Fibroblast of villous mesenchyme (primary cell): ENCODE data around the gene TEX53. TPM values are rescaled to one million over a fixed set of nuclear protein-coding genes. Genes with fewer than 3 reads are reported as not detected.

ENCODE experiments used
- DNase-seq: peaks from one replicate; pipeline ENCODE4 v3.0.0-alpha.2; 2010; ENCODE audit warnings: low read depth
- H3K4me3 ChIP-seq: 2 replicates; pipeline ENCODE4 v1.5.1; 2011; ENCODE audit warnings: low read depth, mild to moderate bottlenecking, low read length
- CTCF ChIP-seq: IDR thresholded peaks from 2 replicates; pipeline ENCODE4 v1.5.1; 2012; ENCODE audit warnings: low read depth, mild to moderate bottlenecking, low read length; ENCODE audit not compliant: insufficient read depth
- total RNA-seq: library from RNA; depleted of rRNA; stranded (reverse); fragments of >200 nt; gene quantifications from 2 replicates; pipeline ENCODE4 v1.2.3, GENCODE V29; 2012

The TEX53 gene
- total RNA-seq, 1 donor = not detected

DNA sequence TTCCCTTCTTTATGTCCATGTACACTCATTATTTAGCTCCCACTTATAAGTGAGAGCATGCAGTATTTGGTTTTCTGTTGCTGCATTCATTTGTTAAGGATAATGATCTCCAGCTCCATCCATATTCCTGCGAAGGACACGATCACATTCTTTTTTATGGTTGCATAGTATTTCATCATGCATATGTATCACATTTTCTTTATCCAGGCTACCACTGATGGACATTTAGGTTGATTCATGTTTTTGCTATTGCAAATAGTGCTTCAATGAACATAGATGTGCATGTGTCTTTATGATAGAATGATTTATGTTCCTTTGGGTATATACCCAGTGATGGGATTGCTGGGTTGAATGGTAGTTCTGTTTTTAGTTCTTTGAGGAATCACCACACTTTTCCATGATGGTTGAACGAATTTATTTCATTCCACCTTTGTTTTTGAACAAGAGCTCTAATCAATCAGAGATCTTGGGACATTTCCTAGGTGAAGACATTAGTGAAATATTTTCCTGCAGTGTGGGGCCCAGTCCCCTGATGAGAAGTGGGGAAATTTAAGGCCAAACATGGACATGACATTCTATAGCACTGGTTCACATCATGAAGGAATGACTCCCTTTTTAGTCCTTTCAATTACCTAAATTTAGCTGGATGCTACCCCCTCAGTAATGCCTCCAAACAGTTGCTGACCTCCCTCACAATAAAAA lies 31.5 kb upstream of the TEX53 start:
- no peak for TF ChIP-seq CTCF
- DNase-seq = no peak
- no peak overlapping the region for H3K4me3 ChIP-seq

GRCh38 chr9:114688379-114688778 lies 30.8 kb upstream of the TEX53 start:
- no peak overlapping the region for H3K4me3 ChIP-seq
- TF ChIP-seq CTCF = no peak
- no peak for DNase-seq

GRCh38 chr9:114687034-114687433 lies 29.4 kb upstream of the TEX53 start:
- no peak for TF ChIP-seq CTCF
- H3K4me3 ChIP-seq = no peak overlapping the region
- DNase-seq = no peak

GRCh38 chr9:114685951-114686350 lies 28.3 kb upstream of the TEX53 start:
- H3K4me3 ChIP-seq = no peak overlapping the region
- no peak for TF ChIP-seq CTCF
- DNase-seq = no peak

- H3K4me3 ChIP-seq = no peak overlapping the region
- no peak for DNase-seq
- no peak for TF ChIP-seq CTCF
These were observed 26.4 kb upstream of the TEX53 start for GRCh38 chr9:114684036-114684435.

DNA sequence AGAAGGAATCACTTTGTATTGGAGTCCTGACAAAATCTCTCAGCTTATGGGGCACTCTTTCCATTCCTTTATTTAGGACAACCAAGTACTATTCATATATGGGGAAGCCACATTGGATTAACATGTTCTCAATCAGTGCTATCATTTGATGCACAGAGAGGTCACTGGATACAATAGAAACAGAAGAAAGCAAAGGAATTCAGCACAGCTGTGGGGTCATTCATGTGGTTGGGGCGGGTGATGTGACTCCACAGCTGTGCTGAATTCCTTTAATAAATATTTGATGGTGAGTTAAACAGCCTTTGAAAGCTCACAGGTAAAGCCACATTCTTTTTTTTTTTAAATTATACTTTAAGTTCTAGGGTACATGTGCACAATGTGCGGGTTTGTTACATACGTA lies 25.2 kb upstream of the TEX53 start:
- no peak overlapping the region for H3K4me3 ChIP-seq
- TF ChIP-seq CTCF = no peak
- DNase-seq = no peak
